ENCODE data around the gene PMPCA. TPM values are rescaled to one million over a fixed set of nuclear protein-coding genes. Genes with fewer than 3 reads are reported as not detected.
A peak's percentile ranks its signal among the peaks of the same experiment; 100 is the strongest.

PMPCA gene
- total RNA-seq, 1 experiment from 2014 or later: 94.5 TPM

DNA sequence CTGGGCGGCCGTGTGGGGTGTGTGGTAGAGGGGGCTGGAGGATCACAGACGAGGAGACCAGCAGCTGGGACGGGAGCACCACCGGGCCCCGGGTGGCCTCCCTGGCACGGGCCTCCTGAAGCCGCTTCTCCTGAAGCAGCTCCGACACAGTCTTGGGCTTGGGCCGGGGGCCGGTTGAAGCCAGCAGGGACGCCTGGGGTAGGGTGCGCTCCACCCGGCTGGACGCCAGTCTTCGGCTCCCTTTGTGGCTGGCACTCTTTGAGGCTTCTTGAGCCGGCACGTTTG is 31.5 kb upstream of the PMPCA start:
- Histone ChIP-seq H3T11ph (ENCODE audit: low read length) (no peak overlapping the region), H3K4ac (ENCODE audit: low read depth, low read length) (no peak overlapping the region), H2AK5ac (ENCODE audit: insufficient read length, low read length) (no peak overlapping the region), H3K27ac (ENCODE audit: insufficient read length, low read depth, low read length) (no peak overlapping the region), H3K14ac (ENCODE audit: insufficient read depth, low read length) (no peak overlapping the region), H3K9ac (ENCODE audit: extremely low read depth, insufficient read length, low read length) (no peak overlapping the region), H3K4me1 (ENCODE audit: insufficient read depth, low read length) (no peaks in the 10 kb centered on the region), H3K79me2 (ENCODE audit: insufficient read depth, low read length) (no peaks in the 10 kb centered on the region), H3K79me1 (ENCODE audit: insufficient read depth, low read depth, low read length, poor library complexity, severe bottlenecking) (no peaks in the 10 kb centered on the region), H4K91ac (ENCODE audit: insufficient read length, low read depth, low read length) (no peak overlapping the region), H4K20me1 (ENCODE audit: control insufficient read depth, insufficient read depth, insufficient read length) (no peaks in the 10 kb centered on the region), H3K9me3 (ENCODE audit: control insufficient read depth, low read depth, low read length) (no peaks in the 10 kb centered on the region), H2AFZ (ENCODE audit: low read length) (no peak overlapping the region), H2BK20ac (ENCODE audit: low read depth, low read length, poor library complexity, severe bottlenecking) (no peak overlapping the region), H3K18ac (ENCODE audit: insufficient read length, low read depth, low read length) (no peak overlapping the region), H2BK15ac (ENCODE audit: low read depth, low read length) (no peak overlapping the region), H4K5ac (ENCODE audit: insufficient read length, low read depth, low read length) (no peak overlapping the region), H3K56ac (ENCODE audit: insufficient read length, low read depth, low read length) (no peak overlapping the region), H4K8ac (replicated peaks; ENCODE audit: insufficient read length, low read depth, low read length) (no peak overlapping the region), H3K23me2 (ENCODE audit: insufficient read length, low read depth, low read length, poor library complexity, severe bottlenecking) (no peaks in the 10 kb centered on the region), H3K4me2 (ENCODE audit: insufficient read depth, insufficient read length, low read length) (no peak overlapping the region), H2BK120ac (ENCODE audit: low read depth, low read length, poor library complexity, severe bottlenecking) (no peak overlapping the region), H3K23ac (ENCODE audit: insufficient read length, low read depth, low read length) (no peak overlapping the region), H2BK5ac (ENCODE audit: insufficient read length, low read length) (no peak overlapping the region), H3K27me3 (ENCODE audit: insufficient read depth, low read length) (no peaks in the 10 kb centered on the region), H2BK12ac (ENCODE audit: insufficient read length, low read depth, low read length) (no peak overlapping the region)
- no peak for DNase-seq
- Mint-ChIP-seq H3K9me3 (no peaks in the 10 kb centered on the region), H3K27me3 (ENCODE audit: low read depth) (no peaks in the 10 kb centered on the region), H3K36me3 (ENCODE audit: insufficient read depth in 1 of 3, low read depth in 3 of 3) (peaks cover 4 to 41% (median 23%) of the 10 kb centered on the region in 3 experiments; a peak in 6 of 7 replicates), H3K4me3 (no peak overlapping the region), H3K27ac (peak overlapping the region in 1 of 3 experiments; percentile 48; a peak in 1 of 7 replicates), H3K4me1 (no peaks in the 10 kb centered on the region)
- WGBS (ENCODE audit: extremely low coverage, insufficient read length, low lambda C conversion rate): no CpG with 5 or more reads among the region's 18 CpGs
- TF ChIP-seq, protein P1, sequence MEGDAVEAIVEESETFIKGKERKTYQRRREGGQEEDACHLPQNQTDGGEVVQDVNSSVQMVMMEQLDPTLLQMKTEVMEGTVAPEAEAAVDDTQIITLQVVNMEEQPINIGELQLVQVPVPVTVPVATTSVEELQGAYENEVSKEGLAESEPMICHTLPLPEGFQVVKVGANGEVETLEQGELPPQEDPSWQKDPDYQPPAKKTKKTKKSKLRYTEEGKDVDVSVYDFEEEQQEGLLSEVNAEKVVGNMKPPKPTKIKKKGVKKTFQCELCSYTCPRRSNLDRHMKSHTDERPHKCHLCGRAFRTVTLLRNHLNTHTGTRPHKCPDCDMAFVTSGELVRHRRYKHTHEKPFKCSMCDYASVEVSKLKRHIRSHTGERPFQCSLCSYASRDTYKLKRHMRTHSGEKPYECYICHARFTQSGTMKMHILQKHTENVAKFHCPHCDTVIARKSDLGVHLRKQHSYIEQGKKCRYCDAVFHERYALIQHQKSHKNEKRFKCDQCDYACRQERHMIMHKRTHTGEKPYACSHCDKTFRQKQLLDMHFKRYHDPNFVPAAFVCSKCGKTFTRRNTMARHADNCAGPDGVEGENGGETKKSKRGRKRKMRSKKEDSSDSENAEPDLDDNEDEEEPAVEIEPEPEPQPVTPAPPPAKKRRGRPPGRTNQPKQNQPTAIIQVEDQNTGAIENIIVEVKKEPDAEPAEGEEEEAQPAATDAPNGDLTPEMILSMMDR (conservative IDR thresholded peaks at IDR 0.05): no peak
